ENCODE data around the gene TADA2A.

Gene TADA2A

GRCh38 chr17:37493249-37494027 is 86.8 kb downstream of the TADA2A start:
- H3K23ac ChIP-seq (ENCODE audit: low read length in 2 of 2): no peak overlapping the region
- no peak overlapping the region for H4K8ac ChIP-seq (ENCODE audit: low read length)
- peak overlapping the region; percentile 92 for H3K27ac ChIP-seq (ENCODE audit: low read length, poor library complexity, severe bottlenecking)
- no peak overlapping the region for H2BK5ac ChIP-seq (ENCODE audit: low read depth, low read length, poor library complexity, severe bottlenecking)
- H2BK12ac ChIP-seq (ENCODE audit: low read length in 2 of 2): no peak overlapping the region
- peak; percentile 73 for DNase-seq
- H3K4me3 ChIP-seq (ENCODE audit: insufficient read depth in 1 of 2, low read depth in 1 of 2, low read length in 2 of 2): peak overlapping the region in 1 of 2 experiments; percentile 84
- H3K4me2 ChIP-seq (ENCODE audit: low read length, poor library complexity, severe bottlenecking): peak overlapping the region; percentile 57
- H3K9ac ChIP-seq (ENCODE audit: low read length): peak overlapping the region; percentile 96
- H3K9me3 ChIP-seq (ENCODE audit: control insufficient read depth, low read length): no peaks in the 10 kb centered on the region
- no peak overlapping the region for H3K4ac ChIP-seq (ENCODE audit: low read depth in 1 of 2, low read length in 2 of 2)
- H2AFZ ChIP-seq (ENCODE audit: low read depth, low read length): no peak overlapping the region
- peaks cover 3% of the 10 kb centered on the region for H3K79me1 ChIP-seq (replicated peaks; ENCODE audit: low read length, poor library complexity, severe bottlenecking)
- H3K4me1 ChIP-seq (ENCODE audit: control insufficient read depth, insufficient read depth, low read depth, low read length): peaks cover 18% of the 10 kb centered on the region
- whole genome bisulfite sequencing: no CpG with 5 or more reads among the region's 2 CpGs
- peak overlapping the region; percentile 94 for H2AK5ac ChIP-seq (ENCODE audit: low read length, severe bottlenecking)
- H3K18ac ChIP-seq (ENCODE audit: low read depth in 1 of 2, low read length in 2 of 2): no peak overlapping the region
- no peak overlapping the region for H3K14ac ChIP-seq (ENCODE audit: low read length in 2 of 2)
- no peak overlapping the region for H2BK15ac ChIP-seq (ENCODE audit: low read depth, poor library complexity, severe bottlenecking)
- no peak overlapping the region for H2BK120ac ChIP-seq (ENCODE audit: low read depth, low read length)
- H3K36me3 ChIP-seq (ENCODE audit: control insufficient read depth in 1 of 2, insufficient read depth in 2 of 2, low read depth in 1 of 2, low read length in 2 of 2): peaks cover 0 to 3% of the 10 kb centered on the region in 2 experiments
- H4K91ac ChIP-seq (ENCODE audit: low read length): no peak overlapping the region
- H3K27me3 ChIP-seq (ENCODE audit: control insufficient read depth in 1 of 2, insufficient read depth in 1 of 2, low read length in 2 of 2): no peaks in the 10 kb centered on the region

DNA sequence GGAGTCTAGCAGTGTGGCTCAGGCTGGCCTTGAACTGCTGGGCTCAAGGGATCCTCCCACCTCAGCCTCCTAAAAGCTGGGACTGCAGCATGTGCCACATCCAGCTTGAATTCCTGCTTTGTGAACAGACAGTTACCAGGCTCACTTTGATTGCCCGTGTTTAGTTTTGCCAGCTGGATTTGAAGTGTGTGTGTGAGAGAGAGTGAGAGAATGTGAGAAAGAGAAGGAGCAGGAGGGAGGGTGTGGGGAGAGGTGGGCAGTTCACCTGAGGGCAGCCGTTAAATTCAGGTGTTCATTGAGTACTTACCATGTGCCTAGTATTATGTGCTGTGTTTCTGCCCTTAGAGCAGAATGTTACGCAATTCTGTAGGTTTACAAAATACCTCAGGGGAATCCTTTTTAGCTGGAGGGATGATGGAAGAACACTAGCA is 87.7 kb downstream of the TADA2A start:
- Histone ChIP-seq H3K23ac (ENCODE audit: low read length in 2 of 2) (no peak overlapping the region), H3K18ac (ENCODE audit: low read depth in 1 of 2, low read length in 2 of 2) (peak overlapping the region; percentile 17 to 78), H3K4ac (ENCODE audit: low read depth in 1 of 2, low read length in 2 of 2) (no peak overlapping the region), H2BK12ac (ENCODE audit: low read length in 2 of 2) (peak overlapping the region in 1 of 2 experiments; percentile 98), H2BK120ac (ENCODE audit: low read depth, low read length) (no peak overlapping the region), H2BK5ac (ENCODE audit: low read depth, low read length, poor library complexity, severe bottlenecking) (peak overlapping the region; percentile 66), H3K79me1 (replicated peaks; ENCODE audit: low read length, poor library complexity, severe bottlenecking) (peaks cover 4% of the 10 kb centered on the region), H2AK5ac (ENCODE audit: low read length, severe bottlenecking) (peak overlapping the region; percentile 99), H3K27ac (ENCODE audit: low read length, poor library complexity, severe bottlenecking) (peak overlapping the region; percentile 69), H4K8ac (ENCODE audit: low read length) (peak overlapping the region; percentile 49), H3K4me1 (ENCODE audit: control insufficient read depth, insufficient read depth, low read depth, low read length) (peaks cover 10% of the 10 kb centered on the region), H3K9me3 (ENCODE audit: control insufficient read depth, low read length) (no peaks in the 10 kb centered on the region), H2AFZ (ENCODE audit: low read depth, low read length) (no peak overlapping the region), H3K36me3 (ENCODE audit: control insufficient read depth in 1 of 2, insufficient read depth in 2 of 2, low read depth in 1 of 2, low read length in 2 of 2) (peaks cover 0 to 3% of the 10 kb centered on the region in 2 experiments), H2BK15ac (ENCODE audit: low read depth, poor library complexity, severe bottlenecking) (no peak overlapping the region), H3K4me3 (ENCODE audit: insufficient read depth in 1 of 2, low read depth in 1 of 2, low read length in 2 of 2) (no peak overlapping the region), H3K4me2 (ENCODE audit: low read length, poor library complexity, severe bottlenecking) (no peak overlapping the region), H3K9ac (ENCODE audit: low read length) (peak overlapping the region; percentile 62), H3K27me3 (ENCODE audit: control insufficient read depth in 1 of 2, insufficient read depth in 1 of 2, low read length in 2 of 2) (no peaks in the 10 kb centered on the region), H4K91ac (ENCODE audit: low read length) (no peak overlapping the region), H3K14ac (ENCODE audit: low read length in 2 of 2) (no peak overlapping the region)
- peak; percentile 49 for DNase-seq
- WGBS: 92% methylated on average over 3 of the region's 3 CpGs

- peak overlapping the region in 1 of 2 experiments; percentile 68 for H3K14ac ChIP-seq (ENCODE audit: low read length in 2 of 2)
- peaks cover 3 to 5% of the 10 kb centered on the region in 2 experiments for H3K36me3 ChIP-seq (ENCODE audit: control insufficient read depth in 1 of 2, insufficient read depth in 2 of 2, low read depth in 1 of 2, low read length in 2 of 2)
- H3K18ac ChIP-seq (ENCODE audit: low read depth in 1 of 2, low read length in 2 of 2): peak overlapping the region in 1 of 2 experiments; percentile 28
- no peak overlapping the region for H4K8ac ChIP-seq (ENCODE audit: low read length)
- H3K27me3 ChIP-seq (ENCODE audit: control insufficient read depth in 1 of 2, insufficient read depth in 1 of 2, low read length in 2 of 2): no peaks in the 10 kb centered on the region
- no peak overlapping the region for H2BK120ac ChIP-seq (ENCODE audit: low read depth, low read length)
- DNase-seq: no peak
- H3K23ac ChIP-seq (ENCODE audit: low read length in 2 of 2): no peak overlapping the region
- H3K79me1 ChIP-seq (replicated peaks; ENCODE audit: low read length, poor library complexity, severe bottlenecking): peaks cover 4% of the 10 kb centered on the region
- H4K91ac ChIP-seq (ENCODE audit: low read length): no peak overlapping the region
- H3K9ac ChIP-seq (ENCODE audit: low read length): no peak overlapping the region
- no peak overlapping the region for H3K4me3 ChIP-seq (ENCODE audit: insufficient read depth in 1 of 2, low read depth in 1 of 2, low read length in 2 of 2)
- no peak overlapping the region for H3K4ac ChIP-seq (ENCODE audit: low read depth in 1 of 2, low read length in 2 of 2)
- no peak overlapping the region for H2AFZ ChIP-seq (ENCODE audit: low read depth, low read length)
- H2AK5ac ChIP-seq (ENCODE audit: low read length, severe bottlenecking): peak overlapping the region; percentile 57
- peak overlapping the region in 1 of 2 experiments; percentile 37 for H2BK12ac ChIP-seq (ENCODE audit: low read length in 2 of 2)
- H3K27ac ChIP-seq (ENCODE audit: low read length, poor library complexity, severe bottlenecking): no peak overlapping the region
- no peak overlapping the region for H2BK5ac ChIP-seq (ENCODE audit: low read depth, low read length, poor library complexity, severe bottlenecking)
- no peak overlapping the region for H3K4me2 ChIP-seq (ENCODE audit: low read length, poor library complexity, severe bottlenecking)
- H2BK15ac ChIP-seq (ENCODE audit: low read depth, poor library complexity, severe bottlenecking): no peak overlapping the region
- H3K4me1 ChIP-seq (ENCODE audit: control insufficient read depth, insufficient read depth, low read depth, low read length): peaks cover 12% of the 10 kb centered on the region
- no peaks in the 10 kb centered on the region for H3K9me3 ChIP-seq (ENCODE audit: control insufficient read depth, low read length)
- WGBS: 73% methylated on average over 8 of the region's 8 CpGs
Observed at GRCh38 chr17:37494971-37495370, 88.3 kb downstream of the TADA2A start.

DNA sequence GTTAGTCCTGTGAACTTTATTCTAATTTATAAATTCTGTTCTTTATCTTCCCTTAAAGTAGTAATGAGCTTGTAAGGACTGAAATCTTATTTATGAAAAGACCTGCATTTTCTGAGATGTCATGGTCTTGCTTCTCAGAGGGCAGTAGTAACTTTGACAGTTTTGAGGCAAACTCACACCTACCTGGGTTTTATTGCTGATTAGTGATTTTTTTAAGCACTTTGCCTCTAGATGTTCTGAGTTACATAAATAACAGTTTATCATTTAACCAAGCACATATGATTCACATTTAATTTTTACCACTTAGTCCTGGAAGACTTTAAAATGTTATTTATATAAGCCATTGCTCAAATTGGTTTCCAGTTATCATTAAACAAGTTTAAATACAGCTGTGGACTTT is 93.7 kb downstream of the TADA2A start:
- Histone ChIP-seq H2AK5ac (ENCODE audit: low read length, severe bottlenecking) (no peak overlapping the region), H3K14ac (ENCODE audit: low read length in 2 of 2) (no peak overlapping the region), H3K27me3 (ENCODE audit: control insufficient read depth in 1 of 2, insufficient read depth in 1 of 2, low read length in 2 of 2) (no peaks in the 10 kb centered on the region), H2AFZ (ENCODE audit: low read depth, low read length) (no peak overlapping the region), H2BK12ac (ENCODE audit: low read length in 2 of 2) (no peak overlapping the region), H2BK5ac (ENCODE audit: low read depth, low read length, poor library complexity, severe bottlenecking) (no peak overlapping the region), H3K4me1 (ENCODE audit: control insufficient read depth, insufficient read depth, low read depth, low read length) (peaks cover 2% of the 10 kb centered on the region), H3K27ac (ENCODE audit: low read length, poor library complexity, severe bottlenecking) (no peak overlapping the region), H3K4ac (ENCODE audit: low read depth in 1 of 2, low read length in 2 of 2) (no peak overlapping the region), H3K4me3 (ENCODE audit: insufficient read depth in 1 of 2, low read depth in 1 of 2, low read length in 2 of 2) (no peak overlapping the region), H3K79me1 (replicated peaks; ENCODE audit: low read length, poor library complexity, severe bottlenecking) (peaks cover 7% of the 10 kb centered on the region), H4K8ac (ENCODE audit: low read length) (no peak overlapping the region), H3K9me3 (ENCODE audit: control insufficient read depth, low read length) (no peaks in the 10 kb centered on the region), H3K9ac (ENCODE audit: low read length) (no peak overlapping the region), H3K18ac (ENCODE audit: low read depth in 1 of 2, low read length in 2 of 2) (no peak overlapping the region), H3K4me2 (ENCODE audit: low read length, poor library complexity, severe bottlenecking) (no peak overlapping the region), H2BK120ac (ENCODE audit: low read depth, low read length) (no peak overlapping the region), H4K91ac (ENCODE audit: low read length) (no peak overlapping the region), H3K36me3 (ENCODE audit: control insufficient read depth in 1 of 2, insufficient read depth in 2 of 2, low read depth in 1 of 2, low read length in 2 of 2) (peaks cover 14 to 34% of the 10 kb centered on the region in 2 experiments), H3K23ac (ENCODE audit: low read length in 2 of 2) (no peak overlapping the region), H2BK15ac (ENCODE audit: low read depth, poor library complexity, severe bottlenecking) (no peak overlapping the region)
- no peak for DNase-seq

All from mesenchymal stem cell (in vitro differentiated cells and primary cell).